Psoas muscle (tissue), 8 donors: ENCODE measurements around the gene TIPARP. TPM values are rescaled to one million over a fixed set of nuclear protein-coding genes. Genes with fewer than 3 reads are reported as not detected.
"Not testable (repeated sequence)": the region's sequence is repeated elsewhere in the genome, so short reads cannot be mapped to it uniquely, and the experiment has no call there.

Experiments used
- ATAC-seq, 4 donors: fragments of 200-7000 bp; cut with Tn5 transposase; one replicate each; pipeline ENCODE4 v1.9.1; 2020; ENCODE audit warnings: moderate library complexity in 3 of 4, mild to moderate bottlenecking in 2 of 4
- DNase-seq, 2 donors: peaks; one replicate each; pipeline ENCODE4 v3.0.0-alpha.2; 2020
- H3K27ac ChIP-seq: fragments of 200-600 bp; one replicate; pipeline ENCODE4 v1.8.0; 2022
- H3K27me3 ChIP-seq, 3 donors: fragments of 200-600 bp in 1 of 3; one replicate each; pipeline versions ENCODE4 v1.6.1 to v1.8.0; 2013 to 2022; ENCODE audit warnings: low read length in 2 of 3, mild to moderate bottlenecking in 2 of 3, moderate library complexity in 1 of 3; ENCODE audit not compliant: insufficient read depth in 3 of 3
- H3K36me3 ChIP-seq, 2 donors: fragments of 200-600 bp in 1 of 2; one replicate each; pipeline versions ENCODE4 v1.6.1 to v1.8.0; 2013 to 2022; ENCODE audit warnings: low read depth in 1 of 2, mild to moderate bottlenecking in 1 of 2, moderate library complexity in 1 of 2; ENCODE audit not compliant: insufficient read depth in 1 of 2
- H3K4me1 ChIP-seq: fragments of 200-600 bp; one replicate; pipeline ENCODE4 v1.8.0; 2022
- H3K4me3 ChIP-seq: fragments of 200-600 bp; one replicate; pipeline ENCODE4 v1.8.0; 2022; ENCODE audit warnings: mild to moderate bottlenecking
- H3K9me3 ChIP-seq: fragments of 200-600 bp; one replicate; pipeline ENCODE4 v1.8.0; 2022
- WGBS, 3 donors: extraction: QIAGEN DNeasy Blood & Tissue Kit; methylation state at CpG; one replicate each; pipeline versions ENCODE4 v1.1.6 to v1.1.7; 2013; 5-methylcytosine and 5-hydroxymethylcytosine counted together
- intact Hi-C, 2 donors: fragments of 100-400 bp; cut with DNase I; formaldehyde crosslinking; loops; one replicate each; pipeline versions ENCODE4 v1.11.0 to v1.14.2; 2022
- polyA plus RNA-seq, 3 donors: library from polyadenylated mRNA; stranded (reverse); fragments of 200-250 nt; gene quantifications; one replicate each; pipeline ENCODE4 v1.2.3, GENCODE V29; 2013
- total RNA-seq, 4 donors: library from RNA; stranded (reverse); fragmentation: NEBNext Ultra II Directional in 2 of 4; extraction: Animal tissue kit (Norgen Biotek cat#: 25700) in 2 of 4; gene quantifications; one replicate each; pipeline versions ENCODE4 v1.2.1 to v1.2.4, GENCODE V29; 2021 to 2023
- TF ChIP-seq, protein P1 (sequence below): fragments of 200-600 bp; IDR thresholded peaks from one replicate; pipeline ENCODE4 v1.8.0; 2022; ENCODE audit warnings: antibody characterized with exemption
- donor health status: healthy with polysubstance abuse.
- donor health status: DM: no; HTN: no; CAD: no; lungs with moderate emphysema.
- donor health status: Bipolar disorder and iron deficiency.
- donor health status: healthy.
- donor health status: DM: yes; HTN: yes; CAD: no.
- donor health status: DM: no; HTN: no; CAD: no.
- donor health status: DM: no; HTN: no; CAD: no.
- donor health status: DM: yes; HTN: yes; CAD: no.

TIPARP gene
- total and polyA plus RNA-seq, 7 donors = 9.4 to 22.3 (median 15.0) TPM

DNA sequence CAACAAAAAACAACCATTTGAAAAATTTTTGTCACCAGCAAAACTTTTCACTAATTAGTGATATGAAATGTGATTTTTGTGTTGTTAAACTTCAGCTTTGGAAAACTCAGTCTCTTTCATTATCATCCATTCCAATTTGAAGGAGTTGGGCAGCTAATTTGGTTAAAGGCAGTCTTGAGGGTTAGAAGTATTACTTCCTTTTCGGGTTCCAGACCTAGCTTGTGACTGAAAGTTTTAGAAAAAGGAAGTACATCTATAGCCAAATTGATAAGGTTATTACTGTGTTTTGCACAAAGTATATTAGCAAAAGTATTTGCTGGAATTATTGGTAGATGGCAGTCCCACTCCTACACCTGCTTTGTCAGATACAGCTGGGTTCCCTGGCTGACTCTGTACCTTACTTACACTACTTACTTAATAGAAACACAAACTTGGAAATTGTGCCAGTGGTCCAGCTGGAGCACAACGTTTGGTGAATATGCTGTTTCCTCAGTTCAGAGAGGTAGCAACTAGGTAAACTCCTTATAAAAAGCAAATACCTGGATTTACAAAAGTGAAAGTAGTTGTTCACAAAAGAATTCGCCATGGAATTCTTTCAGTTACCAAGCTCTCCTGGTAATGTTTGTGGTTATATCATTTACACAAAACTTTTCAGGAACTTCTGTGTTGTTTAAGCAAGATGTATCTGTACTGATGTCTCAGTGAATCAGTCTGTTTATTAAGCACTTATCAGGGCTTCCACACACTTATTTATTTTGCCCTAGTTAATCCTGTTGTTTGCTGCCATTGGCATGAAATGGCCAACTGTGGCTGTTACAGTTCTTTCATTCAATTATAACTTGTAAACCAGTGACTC is 31.6 kb downstream of the TIPARP start:
- TF ChIP-seq, protein P1, sequence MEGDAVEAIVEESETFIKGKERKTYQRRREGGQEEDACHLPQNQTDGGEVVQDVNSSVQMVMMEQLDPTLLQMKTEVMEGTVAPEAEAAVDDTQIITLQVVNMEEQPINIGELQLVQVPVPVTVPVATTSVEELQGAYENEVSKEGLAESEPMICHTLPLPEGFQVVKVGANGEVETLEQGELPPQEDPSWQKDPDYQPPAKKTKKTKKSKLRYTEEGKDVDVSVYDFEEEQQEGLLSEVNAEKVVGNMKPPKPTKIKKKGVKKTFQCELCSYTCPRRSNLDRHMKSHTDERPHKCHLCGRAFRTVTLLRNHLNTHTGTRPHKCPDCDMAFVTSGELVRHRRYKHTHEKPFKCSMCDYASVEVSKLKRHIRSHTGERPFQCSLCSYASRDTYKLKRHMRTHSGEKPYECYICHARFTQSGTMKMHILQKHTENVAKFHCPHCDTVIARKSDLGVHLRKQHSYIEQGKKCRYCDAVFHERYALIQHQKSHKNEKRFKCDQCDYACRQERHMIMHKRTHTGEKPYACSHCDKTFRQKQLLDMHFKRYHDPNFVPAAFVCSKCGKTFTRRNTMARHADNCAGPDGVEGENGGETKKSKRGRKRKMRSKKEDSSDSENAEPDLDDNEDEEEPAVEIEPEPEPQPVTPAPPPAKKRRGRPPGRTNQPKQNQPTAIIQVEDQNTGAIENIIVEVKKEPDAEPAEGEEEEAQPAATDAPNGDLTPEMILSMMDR = no peak
- no peak overlapping the region for H3K27ac ChIP-seq
- peaks cover 3 to 67% of the 10 kb centered on the region in 2 donors for H3K36me3 ChIP-seq
- H3K4me1 ChIP-seq = no peaks in the 10 kb centered on the region
- DNase-seq (no peak), ATAC-seq (no peak)
- 67 to 77% (median 69%) methylated on average over 3 of the region's 3 CpGs for WGBS, 3 donors
- H3K4me3 ChIP-seq = no peak overlapping the region
- no peaks in the 10 kb centered on the region for H3K27me3 ChIP-seq
- intact Hi-C loops = no loop called here
- no peaks in the 10 kb centered on the region for H3K9me3 ChIP-seq

DNA sequence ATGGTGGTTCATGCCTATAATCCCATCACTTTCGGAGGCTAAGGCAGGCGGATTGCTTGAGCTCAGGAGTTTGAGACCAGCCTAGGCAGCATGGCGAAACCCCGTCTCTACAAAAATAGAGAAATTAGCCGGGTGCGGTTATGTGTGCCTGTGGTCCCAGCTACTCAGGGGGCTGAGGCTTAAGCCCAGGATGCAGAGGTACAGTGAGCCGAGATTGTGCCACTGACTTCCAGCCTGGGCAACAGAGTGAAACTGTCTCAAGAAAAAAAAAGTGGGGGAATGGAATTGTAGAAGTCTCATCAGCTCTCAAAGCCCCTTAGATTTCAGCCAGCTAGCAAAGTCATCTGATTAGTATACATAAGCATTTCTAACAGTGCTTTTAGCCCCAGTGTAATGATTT is 33.2 kb downstream of the TIPARP start:
- H3K4me1 ChIP-seq = no peaks in the 10 kb centered on the region
- TF ChIP-seq, protein P1 = no peak
- no peaks in the 10 kb centered on the region for H3K27me3 ChIP-seq
- H3K36me3 ChIP-seq = peaks cover 3 to 70% of the 10 kb centered on the region in 2 donors
- DNase-seq (no peak), ATAC-seq (no peak)
- no peaks in the 10 kb centered on the region for H3K9me3 ChIP-seq
- no peak overlapping the region for H3K27ac ChIP-seq
- WGBS, 3 donors = 89 to 96% (median 90%) methylated on average over 7 of the region's 7 CpGs
- intact Hi-C loops = no loop called here
- no peak overlapping the region for H3K4me3 ChIP-seq

DNA sequence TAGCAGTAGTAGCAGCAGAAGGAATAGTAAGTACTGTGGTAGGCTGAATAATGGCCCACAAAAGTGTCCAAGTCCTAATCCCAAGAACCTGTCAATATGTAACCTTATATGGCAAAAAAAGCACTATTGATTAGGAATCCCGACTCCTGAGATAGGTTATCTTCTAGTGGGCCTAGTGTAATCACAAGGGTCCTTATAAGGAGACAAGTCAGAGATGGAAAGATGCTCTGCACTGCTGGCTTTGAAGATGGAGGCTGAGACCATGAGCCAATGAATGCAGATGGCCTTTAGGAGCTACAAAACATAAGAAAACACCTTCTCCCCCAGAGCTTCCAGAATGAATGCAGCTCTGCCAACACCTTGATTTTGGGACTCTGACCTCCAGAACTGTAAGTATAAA is 36.0 kb downstream of the TIPARP start:
- no peaks in the 10 kb centered on the region for H3K9me3 ChIP-seq

DNA sequence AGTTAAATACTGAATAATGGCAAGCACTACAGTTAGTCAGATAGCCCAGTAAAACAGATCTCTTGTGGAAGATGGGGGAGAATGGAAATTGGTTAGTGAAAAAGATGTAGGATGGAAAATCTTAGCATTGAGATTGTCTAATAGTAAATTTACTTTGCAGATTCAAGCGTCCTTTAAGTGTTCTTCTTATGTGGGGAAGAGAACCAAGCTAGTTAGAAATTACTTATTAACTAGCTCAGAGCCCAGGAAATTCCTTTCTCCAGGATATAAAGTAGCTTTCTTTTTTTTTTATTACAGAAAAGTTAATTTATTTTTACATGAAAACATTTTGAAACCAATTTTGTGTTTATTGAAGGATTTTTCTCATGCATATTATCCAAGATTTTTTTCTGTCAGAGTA is 36.7 kb downstream of the TIPARP start:
- H3K4me3 ChIP-seq = no peak overlapping the region
- peaks cover 0 to 41% of the 10 kb centered on the region in 2 donors for H3K36me3 ChIP-seq
- H3K9me3 ChIP-seq = no peaks in the 10 kb centered on the region
- no peaks in the 10 kb centered on the region for H3K4me1 ChIP-seq
- no peak for DNase-seq
- H3K27me3 ChIP-seq = no peaks in the 10 kb centered on the region
- TF ChIP-seq, protein P1 = no peak
- ATAC-seq = no peak
- 86 to 93% (median 92%) methylated on average over 1 of the region's 1 CpG for WGBS, 3 donors
- intact Hi-C loops = no loop called here
- H3K27ac ChIP-seq = no peak overlapping the region

More for the DNA sequence above, 36.0 kb downstream of the TIPARP start:
- H3K36me3 ChIP-seq = peaks cover 0 to 48% of the 10 kb centered on the region in 2 donors
- H3K4me3 ChIP-seq = no peak overlapping the region
- no peak overlapping the region for H3K27ac ChIP-seq
- no peaks in the 10 kb centered on the region for H3K27me3 ChIP-seq
- no peak for ATAC-seq
- TF ChIP-seq, protein P1 = no peak
- WGBS, 3 donors = 92 to 100% (median 100%) methylated on average over 1 of the region's 1 CpG
- intact Hi-C loops = no loop called here
- H3K4me1 ChIP-seq = no peaks in the 10 kb centered on the region
- no peak for DNase-seq

DNA sequence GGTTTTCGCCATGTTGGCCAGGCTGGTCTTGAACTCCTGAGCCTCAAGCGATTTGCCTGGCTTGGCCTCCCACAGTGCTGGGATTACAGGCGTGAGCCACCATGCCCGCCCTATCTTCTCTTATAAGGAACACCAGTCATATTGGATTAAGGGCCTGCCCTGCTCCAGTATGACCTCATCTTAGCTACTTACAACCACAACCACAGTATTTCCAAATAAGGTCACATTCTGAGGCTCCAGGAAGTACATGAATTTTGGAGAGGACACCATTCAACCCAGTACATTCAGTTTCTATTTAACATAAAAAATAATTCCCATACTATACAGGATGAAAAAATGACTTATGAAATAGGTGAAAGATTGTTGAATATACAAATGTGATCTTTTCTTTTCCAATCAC is 37.6 kb downstream of the TIPARP start:
- intact Hi-C loops, H3K4me3 ChIP-seq, H3K27me3 ChIP-seq, H3K9me3 ChIP-seq, H3K4me1 ChIP-seq, DNase-seq, H3K27ac ChIP-seq, ATAC-seq: not testable (repeated sequence)
- WGBS, 3 donors = 92 to 95% (median 94%) methylated on average over 3 to 4 of the region's 4 CpGs
- peaks cover 0 to 33% of the 10 kb centered on the region in 2 donors for H3K36me3 ChIP-seq
